GM21786 (cell line): Measurements from ENCODE around the gene COL19A1.
A peak's percentile ranks its signal among the peaks of the same experiment; 100 is the strongest.

Source experiments
- ATAC-seq: cut with Tn5 transposase; IDR thresholded peaks from one replicate; pipeline ENCODE4 v1.9.1; 2021; ENCODE audit not compliant: unreplicated experiment

COL19A1 gene

DNA sequence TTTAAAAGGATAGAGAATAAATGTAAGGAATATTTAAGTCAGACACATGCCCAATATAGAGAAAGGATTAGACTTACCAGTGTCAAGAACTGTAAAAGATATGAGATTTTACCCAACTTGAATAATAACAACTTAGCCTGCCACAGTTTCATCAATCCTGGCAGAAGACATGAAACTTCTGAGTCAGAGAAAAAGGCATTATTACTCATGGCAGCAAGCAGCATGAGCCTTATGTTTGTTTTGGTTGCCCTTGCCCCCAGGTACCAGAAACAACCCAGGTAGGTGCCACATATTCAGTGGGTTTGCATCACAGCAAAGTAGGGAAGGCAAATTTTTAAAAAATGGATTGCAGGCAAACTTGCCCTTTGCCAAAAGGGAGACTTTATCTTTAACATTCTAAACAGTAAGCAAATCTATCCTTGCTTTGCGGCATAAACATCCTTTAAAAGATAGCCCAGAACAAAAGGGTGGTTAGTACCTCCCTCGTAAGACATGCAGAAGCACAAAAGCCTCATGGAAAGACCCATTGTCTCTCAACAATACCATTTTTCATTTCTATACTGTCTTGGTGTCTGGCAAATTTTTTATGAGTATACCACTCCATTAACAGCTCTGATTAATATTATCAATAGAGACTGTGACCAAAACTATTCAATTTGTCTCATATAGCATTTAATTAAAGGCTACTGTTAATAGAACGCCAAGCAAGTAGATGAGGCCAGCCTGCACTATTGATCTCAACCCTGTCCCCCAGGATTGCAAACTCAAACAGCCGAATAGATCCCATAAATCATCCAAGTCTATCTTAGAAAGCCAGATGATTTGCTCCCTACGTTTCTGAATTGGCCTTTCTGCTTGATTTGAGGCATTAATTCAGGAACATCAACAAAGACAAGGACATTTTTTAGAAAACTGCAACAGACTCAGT is 185.1 kb downstream of the COL19A1 start:
- ATAC-seq, result no peak

- no peak for ATAC-seq
Observed at GRCh38 chr6:70059039-70059719, 192.8 kb downstream of the COL19A1 start.

DNA sequence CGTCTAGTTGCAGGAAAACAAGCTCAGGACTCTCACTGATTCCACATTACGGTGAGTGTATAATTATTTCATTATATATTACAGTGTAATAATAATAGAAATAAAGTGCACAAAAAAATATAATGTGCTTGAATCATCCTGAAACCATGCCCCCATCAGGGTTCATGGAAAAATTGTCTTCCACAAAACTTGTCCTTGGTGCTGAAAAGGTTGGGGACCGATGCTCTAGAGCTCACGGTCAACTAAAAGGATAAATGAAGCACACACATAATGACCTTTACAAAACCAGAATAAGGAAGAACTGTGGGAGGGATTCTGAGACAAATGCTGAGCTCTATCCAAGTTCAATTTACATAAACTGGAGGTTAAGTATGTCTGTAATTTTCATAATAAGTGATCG is 194.3 kb downstream of the COL19A1 start:
- ATAC-seq, result no peak

- no peak for ATAC-seq
Observed at GRCh38 chr6:70061546-70061945, 195.2 kb downstream of the COL19A1 start.

DNA sequence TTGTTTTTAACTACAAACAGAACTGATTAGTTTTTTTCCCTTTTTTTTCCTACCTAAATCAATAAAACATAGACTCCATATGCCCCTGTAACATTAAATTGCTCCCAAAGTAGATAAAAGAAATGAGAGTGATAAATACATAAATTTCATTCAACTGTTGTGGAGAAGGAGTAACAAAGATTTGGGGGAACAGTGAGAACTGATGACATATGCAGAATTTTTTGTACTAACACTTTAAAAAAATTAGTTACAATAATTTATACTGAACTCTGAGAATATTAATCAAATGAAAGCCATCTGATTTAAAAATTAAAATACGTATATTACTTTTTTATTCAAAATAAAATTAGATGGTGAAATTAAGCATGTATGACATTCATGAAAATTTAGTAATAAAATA is 195.7 kb downstream of the COL19A1 start:
- ATAC-seq, result no peak

DNA sequence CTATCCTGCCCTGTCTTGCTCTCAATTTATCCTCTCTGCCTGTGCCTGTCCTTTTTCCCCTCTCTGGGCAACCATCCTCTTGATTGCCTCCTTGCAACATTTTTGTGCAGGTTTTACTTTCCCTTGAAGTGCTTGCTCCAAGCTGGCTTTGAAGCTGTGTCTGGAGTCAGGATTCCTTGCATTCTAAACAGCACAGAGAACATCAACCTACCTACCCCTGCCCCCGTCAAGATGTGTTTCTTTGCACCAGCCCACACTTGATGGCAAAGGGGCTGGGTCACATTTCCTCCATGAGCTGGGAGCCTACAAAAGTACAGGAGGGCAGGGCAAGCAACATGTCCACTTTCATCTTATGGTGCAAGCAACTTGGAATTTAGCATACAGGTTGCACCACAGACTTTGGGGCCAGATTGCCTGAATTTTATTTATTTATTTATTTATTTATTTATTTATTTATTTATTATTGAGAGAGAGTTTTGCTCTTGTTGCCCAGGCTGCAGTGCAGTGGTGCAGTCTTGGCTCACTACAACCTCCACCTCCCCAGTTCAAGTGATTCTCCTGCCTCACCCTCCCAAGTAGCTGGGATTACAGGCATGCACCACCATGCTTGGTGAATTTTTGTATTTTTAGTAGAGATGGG is 206.3 kb downstream of the COL19A1 start:
- no peak for ATAC-seq

GRCh38 chr6:70073637-70074036 is 207.3 kb downstream of the COL19A1 start:
- ATAC-seq, result no peak

DNA sequence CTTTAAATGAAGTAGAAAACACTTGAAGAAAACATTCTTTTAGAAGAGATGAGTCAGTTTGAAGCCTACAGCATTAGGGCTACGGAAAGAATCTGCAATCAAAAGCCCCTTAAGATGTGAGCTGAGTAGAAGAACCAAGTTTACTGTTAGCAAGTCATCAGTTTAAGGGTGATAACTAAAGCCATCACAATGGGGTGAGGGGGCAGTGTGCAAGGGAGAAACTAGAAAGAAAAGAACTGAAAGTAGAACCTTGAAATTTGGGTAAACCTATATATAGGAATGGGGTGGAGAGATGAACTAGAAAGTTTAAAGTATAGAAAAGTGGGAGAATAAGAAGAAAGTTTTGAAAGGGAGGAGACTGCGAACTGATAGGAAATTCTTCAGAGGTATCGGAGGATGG is 212.9 kb downstream of the COL19A1 start:
- ATAC-seq, result peak; percentile 50

DNA sequence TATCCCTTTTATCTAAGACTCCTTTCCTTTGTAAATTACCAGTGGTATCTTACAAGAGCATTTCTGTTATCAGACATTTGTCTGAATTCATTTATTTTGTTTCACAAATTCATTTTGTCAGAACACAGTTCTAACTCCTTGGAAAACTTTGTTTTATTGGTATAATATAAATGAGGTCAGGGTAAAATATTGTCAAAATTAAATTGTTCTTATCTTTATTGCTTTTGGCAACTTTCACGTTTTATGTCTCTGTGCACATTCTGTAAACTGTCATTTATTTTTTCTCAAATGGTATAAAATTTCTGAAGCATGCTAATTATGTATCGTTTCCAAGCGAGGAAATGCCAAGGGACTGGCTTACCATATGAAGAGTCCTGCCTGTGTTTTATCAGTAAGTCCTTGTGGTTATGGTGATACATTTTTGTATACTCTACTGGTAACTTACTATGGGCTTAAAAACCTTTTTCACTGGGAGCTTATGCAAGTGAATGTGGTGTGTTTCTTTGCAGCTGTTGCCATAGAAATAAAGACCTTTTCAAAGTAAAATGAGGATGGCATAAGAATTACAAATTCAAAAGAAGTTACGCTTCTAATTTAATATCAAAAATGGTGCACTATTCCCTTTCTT is 214.2 kb downstream of the COL19A1 start:
- ATAC-seq, result no peak

DNA sequence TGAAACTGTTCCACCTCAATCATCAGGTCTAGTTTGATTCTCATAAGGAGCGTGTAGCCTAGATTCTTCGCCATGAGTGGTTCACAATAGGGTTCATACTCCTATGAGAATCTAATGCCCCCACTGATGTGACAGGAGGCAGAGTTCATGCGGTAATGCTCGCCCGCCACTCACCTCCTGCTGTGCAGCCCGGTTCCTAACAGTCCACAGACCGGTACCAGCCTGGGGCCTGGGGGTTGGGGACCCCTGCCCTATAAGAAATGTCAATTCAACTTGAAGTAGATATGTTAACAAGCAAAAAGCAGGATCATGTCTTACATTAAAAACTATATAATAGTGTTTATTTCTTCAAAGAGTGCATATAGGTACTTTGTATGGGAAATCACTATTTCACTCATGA is 216.5 kb downstream of the COL19A1 start:
- no peak for ATAC-seq

DNA sequence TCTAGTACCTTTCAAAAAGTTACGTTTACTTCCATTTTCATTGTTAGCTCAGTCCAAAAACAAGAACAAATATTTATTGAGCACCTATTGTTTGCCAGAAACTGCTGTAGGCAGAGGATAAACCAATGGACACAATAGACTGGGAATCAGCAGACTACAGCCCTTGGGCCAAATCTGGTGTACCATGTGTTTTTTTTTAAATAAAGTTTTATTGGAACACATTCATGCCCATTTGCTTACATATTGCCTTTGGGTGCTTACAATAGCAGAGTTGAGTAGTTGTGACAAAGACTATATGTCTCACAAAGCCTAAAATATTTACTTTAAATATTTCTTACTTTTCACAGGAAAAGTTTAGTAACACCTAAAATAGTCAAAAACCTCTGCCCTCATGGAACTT is 220.4 kb downstream of the COL19A1 start:
- no peak for ATAC-seq

DNA sequence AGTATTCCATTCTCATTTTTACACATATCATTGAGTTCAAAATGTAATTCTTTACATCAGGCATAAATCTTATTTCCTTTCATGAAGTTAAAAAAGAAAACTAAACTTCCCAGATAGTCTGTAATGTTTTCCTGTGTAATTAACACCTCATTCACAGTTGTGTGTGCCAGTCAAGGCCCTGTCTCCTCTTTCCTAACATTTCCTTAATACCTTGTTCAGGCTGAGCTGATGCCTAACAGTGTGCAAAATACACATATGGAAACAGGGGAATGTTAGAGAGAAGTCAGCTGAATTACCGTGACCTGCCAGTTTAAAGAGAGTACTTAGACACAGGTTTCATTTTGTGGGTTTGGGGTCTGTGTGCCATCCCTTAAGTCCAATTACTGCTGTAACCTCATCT is 227.8 kb downstream of the COL19A1 start:
- no peak for ATAC-seq

DNA sequence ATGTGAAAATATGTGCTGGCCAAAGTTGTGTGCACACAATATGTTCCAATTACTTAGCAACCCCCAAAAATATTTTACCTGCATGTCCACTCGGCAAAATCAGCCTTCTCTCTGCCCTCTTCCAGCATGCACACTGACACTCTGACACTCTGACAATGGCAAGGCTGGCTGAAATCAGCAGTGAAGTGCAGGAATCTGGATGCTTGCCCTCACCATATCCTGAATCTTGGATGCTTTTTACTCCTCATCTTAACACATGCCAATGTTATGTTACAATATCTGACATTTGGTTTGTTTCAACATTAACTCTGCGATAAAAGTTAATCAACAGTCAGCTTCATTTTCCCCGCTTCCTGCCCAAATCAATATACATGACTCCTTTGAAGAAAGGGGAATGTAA is 233.4 kb downstream of the COL19A1 start:
- no peak for ATAC-seq

DNA sequence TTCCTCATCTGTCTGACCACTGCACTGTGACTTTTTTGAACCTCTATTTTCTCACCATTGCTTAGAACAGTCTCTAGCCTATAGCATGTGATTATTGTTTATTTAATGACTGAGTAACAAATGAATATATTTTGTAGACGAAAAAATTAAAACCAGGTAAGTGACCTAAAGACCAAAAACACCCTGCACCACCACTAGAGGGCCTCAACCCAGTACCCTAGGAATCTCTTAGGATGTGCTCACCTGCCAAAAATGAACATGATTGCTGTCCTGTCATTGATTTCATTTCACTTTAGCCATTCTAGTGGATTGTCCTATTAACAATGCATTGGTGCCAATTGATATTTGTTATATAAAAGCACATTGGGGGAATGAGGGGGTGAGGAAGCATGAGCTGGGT is 237.4 kb downstream of the COL19A1 start:
- no peak for ATAC-seq

DNA sequence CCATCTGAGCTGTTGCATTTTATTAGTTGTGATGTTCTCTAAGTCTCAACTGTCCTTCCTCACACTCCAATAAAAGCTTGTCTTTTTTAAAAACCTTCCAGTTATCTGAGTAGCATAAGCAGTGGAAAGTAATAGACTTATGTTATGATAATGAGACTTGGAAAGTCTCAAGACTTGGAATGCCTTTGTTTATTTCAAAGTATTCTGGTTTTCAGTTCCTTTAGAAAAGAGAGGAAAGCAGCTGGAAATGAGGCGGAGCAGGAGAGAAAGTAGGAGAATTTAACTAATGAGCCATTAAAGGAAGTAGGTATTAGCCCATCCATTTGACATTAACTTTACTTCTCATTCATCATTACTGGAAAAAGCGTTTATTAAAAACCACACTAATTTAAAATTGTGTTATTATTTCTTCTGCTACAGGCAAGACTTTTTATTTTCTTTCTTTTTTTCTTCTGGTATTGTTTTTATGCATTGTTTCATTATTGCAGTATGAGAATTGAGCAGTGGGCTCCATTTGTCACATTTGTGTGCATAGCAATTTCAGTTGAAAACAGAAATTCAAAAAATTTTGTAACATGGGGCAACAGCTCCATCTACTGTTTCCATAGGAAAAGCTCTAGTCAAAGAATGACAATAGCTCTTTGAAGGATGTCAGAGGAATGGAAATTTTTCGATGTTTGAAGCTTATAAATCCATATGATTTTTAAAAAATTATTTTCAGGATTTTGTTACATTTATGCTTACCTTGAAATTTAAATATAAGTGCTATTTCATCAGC is 241.7 kb downstream of the COL19A1 start:
- ATAC-seq, result no peak

- ATAC-seq, result peak; percentile 38
Observed at GRCh38 chr6:70110126-70111022, 244.0 kb downstream of the COL19A1 start.

DNA sequence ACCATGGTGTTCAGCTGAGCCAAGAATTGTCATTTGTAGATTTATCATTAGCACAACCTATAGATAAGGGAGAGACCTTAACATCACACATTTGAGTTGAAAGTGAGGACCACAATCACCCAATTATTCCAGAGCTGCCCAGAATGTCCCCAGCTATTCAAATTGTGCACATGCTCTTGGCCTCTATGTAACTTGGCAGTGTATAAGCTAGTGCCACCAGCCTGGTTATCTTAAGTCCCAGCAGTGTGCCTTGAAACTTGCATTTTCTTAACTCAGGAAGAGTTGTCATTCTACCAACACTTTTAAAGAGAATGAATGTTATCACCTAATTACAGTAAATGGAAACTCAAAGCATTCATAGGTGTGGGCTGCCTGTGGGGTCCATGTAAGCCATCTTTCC is 245.4 kb downstream of the COL19A1 start:
- ATAC-seq, result no peak

DNA sequence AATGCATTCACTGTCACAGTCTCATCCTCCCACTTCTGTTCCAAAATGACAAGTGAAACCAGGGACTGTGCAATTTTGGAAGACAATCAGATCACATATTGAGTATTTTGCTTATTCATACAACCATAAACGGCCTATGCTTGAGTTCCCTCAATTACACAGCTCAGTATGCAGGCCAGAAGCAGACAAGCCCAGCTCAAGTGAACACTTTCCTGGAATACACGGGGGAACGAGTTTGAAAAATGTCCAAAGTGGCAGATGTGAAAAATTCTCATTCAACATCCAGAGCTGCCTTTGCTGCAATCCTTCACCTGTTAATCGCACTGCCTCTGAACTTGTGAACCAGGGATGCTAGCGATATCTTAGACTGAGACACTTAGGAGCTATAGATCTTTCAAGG is 246.4 kb downstream of the COL19A1 start:
- ATAC-seq, result no peak

- ATAC-seq, result no peak
Observed at GRCh38 chr6:70113171-70113570, 246.8 kb downstream of the COL19A1 start.

GRCh38 chr6:70118670-70119069 is 252.3 kb downstream of the COL19A1 start:
- no peak for ATAC-seq
